Testis (tissue), 2 donors: Measurements from ENCODE around the gene MAP1LC3B.

Experiments used
- CTCF ChIP-seq, 3 experiments: fragments of 450-650 bp in 2 of 3; fragments of 200-600 bp in 1 of 3; sonication (generic) in 1 of 3; IDR thresholded peaks; one replicate each; pipeline ENCODE4 v1.5.1; 2016 to 2019; ENCODE audit warnings: antibody characterized with exemption in 3 of 3, mild to moderate bottlenecking in 2 of 3, moderate library complexity in 1 of 3
- POLR2A ChIP-seq: fragments of 450-650 bp; IDR thresholded peaks from one replicate; pipeline ENCODE4 v1.6.1; 2017; ENCODE audit warnings: antibody characterized with exemption, mild to moderate bottlenecking, moderate library complexity

- no peak for TF ChIP-seq CTCF (IDR thresholded peaks at IDR 0.05)
- TF ChIP-seq POLR2A, result no peak
Measured at GRCh38 chr16:87365021-87365713, 27.0 kb upstream of the MAP1LC3B start.
